ENCODE results near the gene ZNF664. TPM values are rescaled to one million over a fixed set of nuclear protein-coding genes. Genes with fewer than 3 reads are reported as not detected.

ZNF664 gene
- polyA plus RNA-seq, 1 experiment, result 66.6 TPM

- peak overlapping the region; percentile 73 for H3K27ac ChIP-seq (ENCODE audit: low read depth, low read length)
Measured at GRCh38 chr12:124030008-124030407, 57.0 kb downstream of the ZNF664 start.

GRCh38 chr12:124030510-124030909, 57.5 kb downstream of the ZNF664 start:
- POLR2A ChIA-PET, result no interaction called here
- peak overlapping the region; percentile 73 for H3K27ac ChIP-seq (ENCODE audit: low read depth, low read length)

More at GRCh38 chr12:124030008-124030407, 57.0 kb downstream of the ZNF664 start:
- DNase-seq (ENCODE audit: low read depth, low spot score), result no peak
- no peak for TF ChIP-seq CTCF (IDR thresholded peaks at IDR 0.05; ENCODE audit: low read depth, low read length)
- CTCF ChIA-PET, result interaction anchor here (1.3 to 1.9 kb wide), 4 partner anchors 11 to 876 kb away, joined by 3 to 6 read pairs (median 5); no protein-coding TSS in a partner anchor
- no peaks in the 10 kb centered on the region; the same call in 1 of the 2 replicates for H3K9me3 ChIP-seq (ENCODE audit: control insufficient read depth, insufficient read depth, low read length)
- H3K27me3 ChIP-seq (ENCODE audit: control insufficient read depth, insufficient read depth, low read length), result no peaks in the 10 kb centered on the region
- POLR2A ChIA-PET, result no interaction called here
- H3K4me3 ChIP-seq (ENCODE audit: low read depth, low read length), result no peak overlapping the region

GRCh38 chr12:124031058-124031457, 58.0 kb downstream of the ZNF664 start:
- Histone ChIP-seq H3K4me3 (ENCODE audit: low read depth, low read length) (no peak overlapping the region), H3K27me3 (ENCODE audit: control insufficient read depth, insufficient read depth, low read length) (no peaks in the 10 kb centered on the region), H3K9me3 (ENCODE audit: control insufficient read depth, insufficient read depth, low read length) (no peaks in the 10 kb centered on the region; the same call in 1 of the 2 replicates), H3K27ac (ENCODE audit: low read depth, low read length) (no peak overlapping the region)
- no peak for DNase-seq (ENCODE audit: low read depth, low spot score)
- CTCF ChIA-PET, result interaction anchor here (0.7 to 3.5 kb wide), 12 partner anchors 10 to 875 kb away, joined by 3 to 35 read pairs (median 8); no protein-coding TSS in a partner anchor
- TF ChIP-seq CTCF (IDR thresholded peaks at IDR 0.05; ENCODE audit: low read depth, low read length), result no peak
- POLR2A ChIA-PET, result no interaction called here

More at GRCh38 chr12:124030510-124030909, 57.5 kb downstream of the ZNF664 start:
- Histone ChIP-seq H3K27me3 (ENCODE audit: control insufficient read depth, insufficient read depth, low read length) (no peaks in the 10 kb centered on the region), H3K4me3 (ENCODE audit: low read depth, low read length) (peak overlapping the region; percentile 2; the same call in 1 of the 2 replicates), H3K9me3 (ENCODE audit: control insufficient read depth, insufficient read depth, low read length) (no peaks in the 10 kb centered on the region; the same call in 1 of the 2 replicates)
- no peak for TF ChIP-seq CTCF (IDR thresholded peaks at IDR 0.05; ENCODE audit: low read depth, low read length)
- DNase-seq (ENCODE audit: low read depth, low spot score), result no peak
- CTCF ChIA-PET, result interaction anchor here (1.3 to 3.5 kb wide), 8 partner anchors 10 to 876 kb away, joined by 3 to 35 read pairs (median 9); no protein-coding TSS in a partner anchor

GRCh38 chr12:124032265-124032886, 59.4 kb downstream of the ZNF664 start:
- ChIA-PET CTCF (interaction anchor here (0.6 to 3.5 kb wide), 36 partner anchors 9 to 874 kb away, joined by 3 to 35 read pairs (median 6); partner anchors contain the start of genes ATP6V0A2 and CCDC92), POLR2A (interaction anchor here (0.6 to 1.1 kb wide), 3 partner anchors 127 to 466 kb away, joined by 3 to 5 read pairs (median 3); partner anchors contain the start of gene ATP6V0A2)
- DNase-seq (ENCODE audit: low read depth, low spot score), result no peak
- no peaks in the 10 kb centered on the region for H3K9me3 ChIP-seq (ENCODE audit: control insufficient read depth, insufficient read depth, low read length)
- H3K4me3 ChIP-seq (ENCODE audit: low read depth, low read length), result no peak overlapping the region
- TF ChIP-seq CTCF (IDR thresholded peaks at IDR 0.05; ENCODE audit: low read depth, low read length), result peak; percentile 95
- no peaks in the 10 kb centered on the region for H3K27me3 ChIP-seq (ENCODE audit: control insufficient read depth, insufficient read depth, low read length)
- H3K27ac ChIP-seq (ENCODE audit: low read depth, low read length), result no peak overlapping the region

GRCh38 chr12:124033859-124034258, 60.8 kb downstream of the ZNF664 start:
- Histone ChIP-seq H3K4me3 (ENCODE audit: low read depth, low read length) (no peak overlapping the region), H3K27ac (ENCODE audit: low read depth, low read length) (no peak overlapping the region), H3K9me3 (ENCODE audit: control insufficient read depth, insufficient read depth, low read length) (no peaks in the 10 kb centered on the region), H3K27me3 (ENCODE audit: control insufficient read depth, insufficient read depth, low read length) (no peaks in the 10 kb centered on the region)
- no peak for DNase-seq (ENCODE audit: low read depth, low spot score)
- TF ChIP-seq CTCF (IDR thresholded peaks at IDR 0.05; ENCODE audit: low read depth, low read length), result no peak
- POLR2A ChIA-PET, result no interaction called here
- CTCF ChIA-PET, result interaction anchor here (1.4 to 3.5 kb wide), 6 partner anchors 23 to 873 kb away, joined by 3 to 35 read pairs (median 6); no protein-coding TSS in a partner anchor

Measured in AG04450 (cell line).